Stimulated activated CD8-positive, alpha-beta memory T cell treated with anti-CD3 and anti-CD28 coated beads, Interleukin-7, amount 100 ng/mL, for 1 hour (primary cell): ENCODE measurements around the gene STK4.

Source experiments
- DNase-seq, 2 donors: peaks; one replicate each; pipeline ENCODE4 v3.0.0-alpha.2; 2020; ENCODE audit warnings: low read depth in 2 of 2

Gene STK4

DNA sequence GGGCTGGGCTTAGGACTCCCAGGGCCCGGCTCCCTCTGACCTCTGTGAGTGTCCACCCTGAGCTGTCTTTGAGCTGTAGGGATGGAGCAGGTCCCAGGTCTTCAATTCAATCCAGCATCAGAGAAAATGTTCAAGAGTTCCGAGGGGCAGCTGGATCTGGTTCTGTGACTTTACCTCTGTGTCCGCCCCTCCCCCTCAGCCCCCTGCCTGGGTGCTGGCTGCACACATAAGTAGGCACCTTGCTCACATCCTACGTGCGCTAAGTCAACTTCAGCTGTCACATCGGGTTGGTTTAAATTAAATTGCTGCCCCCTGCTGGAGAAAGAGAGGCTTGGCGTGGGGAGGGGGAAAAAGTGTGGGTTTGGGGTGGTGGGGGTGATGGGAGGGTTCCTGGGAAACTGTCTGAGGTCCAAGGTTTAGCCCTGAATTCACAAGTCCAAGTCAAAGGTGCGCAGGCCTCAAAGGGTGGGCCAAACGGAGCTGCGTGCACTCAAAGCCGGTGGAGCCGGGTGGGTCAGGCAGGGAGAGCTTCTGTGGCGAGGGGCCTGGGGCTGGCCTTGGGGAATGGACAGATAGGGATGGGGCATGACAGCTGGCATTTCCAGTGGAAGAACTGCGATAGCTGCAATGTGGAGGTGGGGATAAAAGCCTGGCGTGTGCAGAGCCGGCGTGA, 145.6 kb downstream of the STK4 start:
- DNase-seq, result no peak

DNA sequence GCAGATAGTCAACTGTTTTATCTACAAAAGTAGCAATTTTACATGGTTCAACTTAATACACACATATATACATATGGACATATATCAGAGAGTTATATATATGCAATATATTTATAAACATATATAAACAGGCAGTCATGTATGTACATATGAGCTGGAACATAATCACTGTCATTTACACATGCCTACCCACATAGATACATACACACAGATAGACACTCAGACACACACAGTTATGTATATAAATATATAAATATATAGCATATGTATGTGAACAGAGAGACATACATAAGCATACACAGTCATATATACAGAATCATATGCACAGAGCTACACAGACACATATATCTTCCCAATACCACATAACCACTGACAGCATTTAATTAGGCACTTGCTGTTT, 146.4 kb downstream of the STK4 start:
- DNase-seq, result no peak

DNA sequence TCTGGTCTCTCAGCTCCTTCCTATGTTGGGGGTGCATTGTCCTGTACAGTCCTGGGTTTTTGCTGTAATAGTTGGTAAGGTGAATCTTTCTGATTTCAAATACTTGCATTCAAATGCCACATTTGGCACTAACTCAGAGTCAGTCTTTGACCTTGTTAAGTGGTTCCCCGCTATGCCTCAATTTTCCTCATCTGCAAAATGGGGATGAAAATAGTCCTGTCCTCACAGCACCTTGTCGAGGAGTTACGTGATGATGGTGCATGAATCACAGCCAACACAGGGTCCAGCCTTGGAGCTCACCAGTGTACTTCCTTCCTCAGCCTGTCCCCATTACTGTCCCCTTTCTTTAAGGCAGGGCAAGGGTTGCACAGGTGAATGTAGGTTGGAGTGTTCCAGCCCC, 147.6 kb downstream of the STK4 start:
- no peak for DNase-seq

DNA sequence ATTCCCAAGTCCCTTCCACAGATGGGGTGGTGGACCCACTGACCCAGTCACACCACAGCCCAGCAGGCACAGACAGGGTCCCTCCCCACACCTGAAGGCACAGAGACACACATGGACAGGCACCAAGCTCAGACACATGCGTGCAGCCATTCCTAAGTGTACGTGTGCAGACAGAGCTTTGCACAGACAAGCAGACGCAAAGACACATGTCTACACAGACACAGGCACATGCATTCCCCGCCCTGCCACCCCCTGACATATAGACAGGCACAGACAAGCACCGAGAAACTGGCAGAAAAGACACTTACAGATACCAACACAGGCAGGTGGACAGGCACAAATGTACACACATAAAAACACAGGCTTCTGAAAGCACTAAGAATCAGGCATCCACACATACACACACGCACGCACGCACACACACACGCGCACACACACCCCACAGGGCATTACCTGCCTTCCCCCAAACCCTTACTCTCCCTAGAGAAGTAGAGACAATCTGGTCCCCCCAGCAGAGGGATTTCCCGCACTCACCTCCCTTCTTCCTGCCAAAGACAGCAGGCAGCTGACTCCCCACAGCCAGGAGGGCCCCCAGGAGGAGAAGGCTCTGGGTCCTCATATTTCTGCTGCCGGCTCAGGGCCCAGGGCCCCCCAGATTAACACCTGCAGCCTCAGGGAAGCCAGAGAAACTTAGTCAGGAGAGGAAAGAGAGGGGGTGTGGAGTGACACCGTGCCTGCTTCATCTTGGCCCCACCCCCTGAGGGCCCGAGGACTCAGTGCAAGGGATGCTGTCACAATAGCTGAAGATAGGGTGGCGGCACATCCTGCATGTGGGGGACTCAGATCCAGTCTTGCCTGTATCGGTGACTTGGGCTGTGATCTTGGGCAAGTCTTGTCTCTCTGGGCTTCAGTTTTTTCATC, 148.4 kb downstream of the STK4 start, which contains the start of gene WFDC5:
Gene WFDC5, minus strand, starts transcription at position 710 of the 921 bp plus-strand sequence. Its CDS starts 91 bp downstream, at position 619.
- DNase-seq, result no peak

DNA sequence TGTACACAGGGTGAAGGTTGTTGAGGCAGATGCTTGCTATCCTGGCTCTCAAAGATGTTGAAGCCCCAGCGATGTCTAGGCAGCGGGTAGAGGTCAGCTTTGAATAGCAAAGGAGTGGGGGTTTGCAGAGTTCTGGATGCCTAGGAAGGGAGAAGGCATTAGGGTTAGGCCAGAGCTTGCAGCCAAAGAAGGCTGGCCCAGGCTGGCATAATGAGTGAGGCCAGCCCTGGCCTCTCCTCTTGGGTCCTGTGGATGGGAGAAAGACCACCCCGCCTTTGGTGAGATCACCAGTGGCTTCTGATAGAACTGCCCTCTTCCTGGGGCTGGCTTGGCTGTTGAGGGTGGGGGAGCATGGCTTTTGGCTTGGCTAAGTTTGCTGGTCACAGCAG, 149.1 kb downstream of the STK4 start:
- DNase-seq, result no peak

DNA sequence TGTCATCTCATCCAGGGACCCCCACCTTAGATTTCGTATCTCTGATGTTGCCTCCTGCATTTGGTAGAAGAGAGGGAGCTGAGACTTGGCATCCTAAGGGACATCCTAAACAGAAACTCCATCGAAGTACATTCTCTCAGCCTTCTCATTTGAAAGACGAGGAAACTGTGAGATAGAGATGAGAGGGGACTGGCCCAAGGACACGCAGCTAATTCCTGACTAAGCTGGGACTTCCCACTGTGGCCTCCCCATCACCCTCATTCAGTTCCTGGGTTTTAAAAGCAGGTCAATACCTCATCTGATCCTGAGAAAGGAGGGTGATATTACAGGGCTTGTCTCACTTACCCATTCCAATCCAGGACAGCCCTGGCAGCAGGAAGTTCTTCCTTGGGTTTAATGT, 149.5 kb downstream of the STK4 start:
- DNase-seq, result no peak

DNA sequence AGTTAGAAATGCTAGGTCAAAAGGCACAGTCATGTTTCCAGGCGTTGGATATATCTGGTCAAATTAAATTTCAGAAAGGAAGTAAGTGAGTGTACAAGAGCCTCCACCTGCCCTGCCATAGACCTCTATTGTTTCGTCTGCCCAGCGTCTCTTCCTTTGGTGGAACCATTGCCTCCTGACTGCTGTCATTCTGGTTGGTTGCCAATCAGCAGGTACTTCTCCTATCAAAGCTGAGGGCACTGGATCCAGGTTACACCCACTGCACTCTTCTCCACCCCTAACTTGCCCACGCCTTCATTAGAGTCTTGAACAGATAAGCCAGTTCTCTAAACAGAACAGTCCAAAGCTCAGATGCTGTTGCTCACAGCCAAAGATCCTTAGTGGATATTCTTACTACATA, 151.3 kb downstream of the STK4 start:
- no peak for DNase-seq

DNA sequence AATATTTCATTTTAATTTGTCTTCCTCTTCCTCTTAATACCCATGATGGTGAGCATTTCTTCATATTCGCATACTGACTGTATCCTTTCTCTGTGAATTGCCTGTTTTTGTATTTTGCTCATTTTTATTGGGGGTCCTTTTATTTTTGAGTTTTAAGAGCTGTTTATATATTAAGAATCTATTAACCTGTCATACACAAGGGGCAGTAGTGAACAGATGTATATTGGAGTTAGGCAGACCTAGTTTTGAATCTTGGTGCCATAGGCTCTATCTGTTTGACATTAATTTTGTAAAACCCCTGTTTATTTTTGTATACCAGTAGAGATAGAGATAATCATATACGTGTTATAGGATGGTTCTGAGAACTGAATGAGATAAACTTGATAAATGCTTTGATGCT, 151.7 kb downstream of the STK4 start:
- DNase-seq, result no peak

DNA sequence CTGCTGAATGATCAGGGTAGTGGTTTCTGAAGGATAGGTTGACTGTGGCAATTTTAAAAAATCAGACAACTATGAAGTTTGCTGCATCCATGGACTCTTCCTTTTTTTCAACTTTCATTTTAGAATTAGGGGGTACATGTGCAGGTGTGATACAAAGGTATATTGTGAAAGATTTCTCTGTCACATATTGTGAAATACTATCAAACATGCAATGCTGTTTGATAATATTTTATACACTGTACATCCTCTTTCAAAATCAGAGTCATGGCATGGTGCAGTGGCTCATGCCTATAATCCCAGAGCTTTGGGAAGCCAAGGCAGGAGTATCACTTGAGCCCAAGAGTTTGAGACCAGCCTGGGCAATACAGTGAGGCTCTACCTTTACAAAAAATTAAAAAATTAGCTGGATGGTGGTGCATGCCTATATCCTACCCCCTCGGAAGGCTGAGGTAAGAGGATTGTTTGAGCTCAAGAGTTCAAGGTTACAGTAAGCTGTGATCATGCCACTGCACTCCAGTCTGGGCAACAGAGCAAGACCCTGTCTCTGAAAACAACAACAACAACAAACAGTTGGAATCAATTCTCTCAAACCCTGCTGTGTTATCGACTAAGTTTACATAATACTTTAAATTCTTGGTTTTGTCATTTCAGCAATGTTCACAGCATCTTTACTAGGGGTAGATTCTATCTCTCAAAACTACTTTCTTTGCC, 153.4 kb downstream of the STK4 start:
- no peak for DNase-seq

DNA sequence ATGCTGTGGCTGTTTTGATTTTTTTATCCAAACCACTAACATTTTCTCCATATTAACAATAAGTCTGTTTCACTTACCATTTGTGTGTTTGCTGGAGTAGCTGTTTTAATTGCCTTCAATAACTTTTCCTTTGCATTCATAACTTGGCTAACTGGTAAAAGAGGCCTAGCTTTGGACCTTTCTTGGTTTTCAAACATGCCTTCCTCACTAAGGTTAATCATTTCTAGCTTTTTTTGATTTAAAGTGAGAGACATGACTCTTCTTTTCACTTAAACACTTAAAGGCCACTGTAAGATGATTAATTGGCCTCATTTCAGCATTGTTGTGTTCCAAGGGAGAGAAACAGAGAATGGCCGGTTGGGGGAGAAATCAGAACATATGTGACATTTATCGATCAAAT, 155.1 kb downstream of the STK4 start:
- DNase-seq, result no peak

DNA sequence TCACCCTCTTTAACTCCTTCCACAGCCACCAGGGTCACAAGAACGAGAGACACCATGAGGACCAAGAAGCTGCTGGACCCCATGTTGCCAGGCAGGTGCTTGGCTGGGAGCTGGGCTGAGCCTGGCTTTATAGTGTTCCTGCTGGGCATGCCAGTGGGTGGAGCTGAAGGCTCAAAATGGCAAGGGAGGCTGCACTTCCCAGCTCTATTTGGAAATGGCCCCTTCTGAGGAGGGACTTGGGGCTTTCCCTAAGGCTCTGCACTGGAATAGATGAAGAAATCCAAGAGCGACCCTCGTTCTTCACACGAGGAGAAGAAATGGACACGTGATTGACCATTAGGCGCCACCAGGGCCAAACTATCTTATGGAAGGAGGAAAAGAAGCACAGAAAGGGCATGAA, 158.1 kb downstream of the STK4 start, which contains the start of gene WFDC12:
Gene WFDC12, minus strand, starts transcription at position 101 of the 400 bp plus-strand sequence. Its CDS starts 18 bp downstream, at position 83.
- DNase-seq, result no peak

DNA sequence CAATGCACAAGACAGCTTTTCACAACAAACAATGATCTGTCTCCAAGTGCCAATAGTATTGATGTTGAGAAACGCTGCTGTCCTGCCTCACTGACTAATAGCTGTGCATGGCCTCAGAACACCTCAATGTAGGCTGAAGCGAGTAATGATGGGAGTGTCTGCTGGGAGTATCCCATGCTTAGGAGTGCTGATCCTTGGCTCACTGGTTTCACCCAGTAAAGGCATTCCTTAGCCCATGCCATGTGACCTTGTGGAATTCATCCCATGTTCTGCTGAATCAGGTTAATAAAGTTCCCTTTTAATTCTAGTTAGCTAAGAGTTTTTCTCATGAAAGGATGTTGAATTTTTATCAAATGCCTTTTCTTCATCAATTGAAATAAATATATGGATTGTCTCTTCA, 161.8 kb downstream of the STK4 start:
- DNase-seq, result no peak
